K562 (cell line): Measurements from ENCODE around the gene JUNB. TPM values are rescaled to one million over a fixed set of nuclear protein-coding genes. Genes with fewer than 3 reads are reported as not detected.

Source experiments
- ELK1 ChIP-seq: sonication (generic); formaldehyde crosslinking; IDR thresholded peaks from 2 replicates; pipeline ENCODE4 v1.8.1; 2022; ENCODE audit warnings: missing genetic modification reagents
- GABPB2 ChIP-seq: fragments of 250-450 bp; sonication (Bioruptor Pico); conservative IDR thresholded peaks from 2 replicates; pipeline ENCODE4 v1.5.1; 2021; ENCODE audit warnings: mild to moderate bottlenecking
- HNRNPLL ChIP-seq: fragments of 200-400 bp; formaldehyde crosslinking; IDR thresholded peaks from 2 replicates; pipeline ENCODE4 v1.6.1; 2017; ENCODE audit warnings: low read length, low read depth, mild to moderate bottlenecking; ENCODE audit not compliant: poor library complexity, severe bottlenecking
- KAT7 ChIP-seq: sonication (generic); formaldehyde crosslinking; IDR thresholded peaks from 2 replicates; pipeline ENCODE4 v1.8.0; 2022; ENCODE audit warnings: missing genetic modification reagents, mild to moderate bottlenecking, borderline replicate concordance
- NFE2 ChIP-seq: IDR thresholded peaks from 2 replicates; pipeline ENCODE4 v1.6.1; 2014; ENCODE audit warnings: antibody characterized with exemption, low read depth
- PML ChIP-seq: IDR thresholded peaks from 2 replicates; pipeline ENCODE4 v1.6.1; 2012; ENCODE audit warnings: low read length, inconsistent platforms
- POLR2A ChIP-seq: fragments of 450-650 bp; conservative IDR thresholded peaks from 2 replicates; pipeline ENCODE4 v1.6.1; 2016
- TBP ChIP-seq: optimal IDR thresholded peaks from 2 replicates; pipeline ENCODE3; 2011; ENCODE audit warnings: low read depth, low read length, improper control_type of control experiment
- TCF7L2 ChIP-seq: fragments of 150-350 bp; IDR thresholded peaks from 2 replicates; pipeline ENCODE4 v1.6.1; 2016; ENCODE audit warnings: low read depth, mild to moderate bottlenecking, low read length, moderate library complexity
- ZNF224 ChIP-seq: sonication (generic); formaldehyde crosslinking; IDR thresholded peaks from 2 replicates; pipeline ENCODE4 v1.8.0; 2022; ENCODE audit warnings: mild to moderate bottlenecking, missing genetic modification reagents
- ZNF830 ChIP-seq: fragments of 250-450 bp; sonication (Bioruptor Pico); IDR thresholded peaks from 2 replicates; pipeline ENCODE4 v1.5.0; 2021; ENCODE audit warnings: mild to moderate bottlenecking
- polyA plus RNA-seq, 8 experiments: library from polyadenylated mRNA; depleted of rRNA in 4 of 8; stranded (reverse) in 5 of 8; unstranded in 3 of 8; fragments of >200 nt; fragmentation: Nextera tagmentation in 2 of 8; fragmentation: Illumina TruSeq in 1 of 8; extraction: Ambion mirVana in 2 of 8; extraction: Trizol in 1 of 8; gene quantifications; 2 replicates each; pipeline versions ENCODE4 v1.2.1 to v1.2.3, GENCODE V29; 2011 to 2014; ENCODE audit warnings: inconsistent platforms in 1 of 8, missing spikeins in 1 of 8
- total RNA-seq, 7 experiments: library from RNA; depleted of rRNA in 6 of 7; stranded (reverse); fragments of >200 nt in 6 of 7; fragmentation: Illumina TruSeq in 2 of 7; extraction: Trizol in 2 of 7; gene quantifications; 2 replicates each; pipeline versions ENCODE4 v1.2.1 to v1.2.3, GENCODE V29; 2011 to 2021; ENCODE audit warnings: low replicate concordance in 1 of 7
- TF ChIP-seq, protein P1 (sequence below): fragments of 150-350 bp; conservative IDR thresholded peaks from 2 replicates; pipeline ENCODE4 v1.6.1; 2014; ENCODE audit warnings: low read length
- TF ChIP-seq, protein P2 (sequence below): IDR thresholded peaks from 2 replicates; pipeline ENCODE4 v1.6.1; 2016; ENCODE audit warnings: missing genetic modification characterization, missing compliant biosample characterization
- TF ChIP-seq, protein P3 (sequence below): sonication (generic); formaldehyde crosslinking; IDR thresholded peaks from 2 replicates; pipeline ENCODE4 v1.4.0; 2020; ENCODE audit warnings: mild to moderate bottlenecking, missing genetic modification reagents
- TF ChIP-seq, protein P4 (sequence below): sonication (generic); IDR thresholded peaks from 2 replicates; pipeline ENCODE4 v1.6.1; 2016

The JUNB gene
- total and polyA plus RNA-seq, 9 of the 15 experiments (the other 6 are each of a cell fraction or from before 2014, with no cell fraction given), result 0.23 to 88.1 (median 13.1) TPM

GRCh38 chr19:12801466-12802266 is 10.4 kb downstream of the JUNB start, which contains the start of the genes PRDX2 and THSD8 (continued):
- TF ChIP-seq HNRNPLL (peak; percentile 32), NFE2 (no peak), TCF7L2 (peak; percentile 99), TBP (peak; percentile 95), KAT7 (0 out of 2 replicates have a peak, but pooled peaks have one; percentile 87), GABPB2 (no peak), ZNF830 (CRISPR knock-in tag) (no peak), PML (peak; percentile 67), ELK1 (CRISPR knock-in tag) (no peak), POLR2A (peak; percentile 98), ZNF224 (CRISPR knock-in tag) (peak; percentile 6; the same call in 1 of the 2 replicates)
- TF ChIP-seq, protein P1, sequence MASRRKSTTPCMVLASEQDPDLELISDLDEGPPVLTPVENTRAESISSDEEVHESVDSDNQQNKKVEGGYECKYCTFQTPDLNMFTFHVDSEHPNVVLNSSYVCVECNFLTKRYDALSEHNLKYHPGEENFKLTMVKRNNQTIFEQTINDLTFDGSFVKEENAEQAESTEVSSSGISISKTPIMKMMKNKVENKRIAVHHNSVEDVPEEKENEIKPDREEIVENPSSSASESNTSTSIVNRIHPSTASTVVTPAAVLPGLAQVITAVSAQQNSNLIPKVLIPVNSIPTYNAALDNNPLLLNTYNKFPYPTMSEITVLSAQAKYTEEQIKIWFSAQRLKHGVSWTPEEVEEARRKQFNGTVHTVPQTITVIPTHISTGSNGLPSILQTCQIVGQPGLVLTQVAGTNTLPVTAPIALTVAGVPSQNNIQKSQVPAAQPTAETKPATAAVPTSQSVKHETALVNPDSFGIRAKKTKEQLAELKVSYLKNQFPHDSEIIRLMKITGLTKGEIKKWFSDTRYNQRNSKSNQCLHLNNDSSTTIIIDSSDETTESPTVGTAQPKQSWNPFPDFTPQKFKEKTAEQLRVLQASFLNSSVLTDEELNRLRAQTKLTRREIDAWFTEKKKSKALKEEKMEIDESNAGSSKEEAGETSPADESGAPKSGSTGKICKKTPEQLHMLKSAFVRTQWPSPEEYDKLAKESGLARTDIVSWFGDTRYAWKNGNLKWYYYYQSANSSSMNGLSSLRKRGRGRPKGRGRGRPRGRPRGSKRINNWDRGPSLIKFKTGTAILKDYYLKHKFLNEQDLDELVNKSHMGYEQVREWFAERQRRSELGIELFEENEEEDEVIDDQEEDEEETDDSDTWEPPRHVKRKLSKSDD, result peak; percentile 63; the same call in 1 of the 2 replicates
- TF ChIP-seq, protein P2, sequence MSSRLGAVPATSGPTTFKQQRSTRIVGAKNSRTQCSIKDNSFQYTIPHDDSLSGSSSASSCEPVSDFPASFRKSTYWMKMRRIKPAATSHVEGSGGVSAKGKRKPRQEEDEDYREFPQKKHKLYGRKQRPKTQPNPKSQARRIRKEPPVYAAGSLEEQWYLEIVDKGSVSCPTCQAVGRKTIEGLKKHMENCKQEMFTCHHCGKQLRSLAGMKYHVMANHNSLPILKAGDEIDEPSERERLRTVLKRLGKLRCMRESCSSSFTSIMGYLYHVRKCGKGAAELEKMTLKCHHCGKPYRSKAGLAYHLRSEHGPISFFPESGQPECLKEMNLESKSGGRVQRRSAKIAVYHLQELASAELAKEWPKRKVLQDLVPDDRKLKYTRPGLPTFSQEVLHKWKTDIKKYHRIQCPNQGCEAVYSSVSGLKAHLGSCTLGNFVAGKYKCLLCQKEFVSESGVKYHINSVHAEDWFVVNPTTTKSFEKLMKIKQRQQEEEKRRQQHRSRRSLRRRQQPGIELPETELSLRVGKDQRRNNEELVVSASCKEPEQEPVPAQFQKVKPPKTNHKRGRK (tag), result no peak
- TF ChIP-seq, protein P3, sequence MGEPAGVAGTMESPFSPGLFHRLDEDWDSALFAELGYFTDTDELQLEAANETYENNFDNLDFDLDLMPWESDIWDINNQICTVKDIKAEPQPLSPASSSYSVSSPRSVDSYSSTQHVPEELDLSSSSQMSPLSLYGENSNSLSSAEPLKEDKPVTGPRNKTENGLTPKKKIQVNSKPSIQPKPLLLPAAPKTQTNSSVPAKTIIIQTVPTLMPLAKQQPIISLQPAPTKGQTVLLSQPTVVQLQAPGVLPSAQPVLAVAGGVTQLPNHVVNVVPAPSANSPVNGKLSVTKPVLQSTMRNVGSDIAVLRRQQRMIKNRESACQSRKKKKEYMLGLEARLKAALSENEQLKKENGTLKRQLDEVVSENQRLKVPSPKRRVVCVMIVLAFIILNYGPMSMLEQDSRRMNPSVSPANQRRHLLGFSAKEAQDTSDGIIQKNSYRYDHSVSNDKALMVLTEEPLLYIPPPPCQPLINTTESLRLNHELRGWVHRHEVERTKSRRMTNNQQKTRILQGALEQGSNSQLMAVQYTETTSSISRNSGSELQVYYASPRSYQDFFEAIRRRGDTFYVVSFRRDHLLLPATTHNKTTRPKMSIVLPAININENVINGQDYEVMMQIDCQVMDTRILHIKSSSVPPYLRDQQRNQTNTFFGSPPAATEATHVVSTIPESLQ (CRISPR knock-in tag), result 0 out of 2 replicates have a peak, but pooled peaks have one; percentile 13
- TF ChIP-seq, protein P4, sequence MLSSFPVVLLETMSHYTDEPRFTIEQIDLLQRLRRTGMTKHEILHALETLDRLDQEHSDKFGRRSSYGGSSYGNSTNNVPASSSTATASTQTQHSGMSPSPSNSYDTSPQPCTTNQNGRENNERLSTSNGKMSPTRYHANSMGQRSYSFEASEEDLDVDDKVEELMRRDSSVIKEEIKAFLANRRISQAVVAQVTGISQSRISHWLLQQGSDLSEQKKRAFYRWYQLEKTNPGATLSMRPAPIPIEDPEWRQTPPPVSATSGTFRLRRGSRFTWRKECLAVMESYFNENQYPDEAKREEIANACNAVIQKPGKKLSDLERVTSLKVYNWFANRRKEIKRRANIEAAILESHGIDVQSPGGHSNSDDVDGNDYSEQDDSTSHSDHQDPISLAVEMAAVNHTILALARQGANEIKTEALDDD, result no peak
